GM21515 (cell line): ENCODE measurements around the gene GEMIN8.
A peak's percentile ranks its signal among the peaks of the same experiment; 100 is the strongest.

ENCODE experiments used
- ATAC-seq: cut with Tn5 transposase; IDR thresholded peaks from one replicate; pipeline ENCODE4 v1.9.1; 2021; ENCODE audit not compliant: unreplicated experiment

GEMIN8 gene

GRCh38 chrX:14029425-14030173 is at the start of gene GEMIN8:
GEMIN8 (minus strand) TSS chrX:14029892; CDS start chrX:14021478, 8,414 bp downstream.
- ATAC-seq, result peak; percentile 88

GRCh38 chrX:14076639-14077038 is 46.9 kb upstream of the GEMIN8 start:
- ATAC-seq, result no peak

GRCh38 chrX:14073556-14073955 is 43.9 kb upstream of the GEMIN8 start:
- ATAC-seq, result no peak

GRCh38 chrX:14073071-14073470 is 43.4 kb upstream of the GEMIN8 start:
- ATAC-seq, result no peak

- no peak for ATAC-seq
Measured at GRCh38 chrX:14065800-14066199, 36.1 kb upstream of the GEMIN8 start.

- no peak for ATAC-seq
Measured at GRCh38 chrX:14064626-14065432, 35.1 kb upstream of the GEMIN8 start.

GRCh38 chrX:14062524-14062923 is 32.8 kb upstream of the GEMIN8 start:
- ATAC-seq, result no peak

GRCh38 chrX:14056206-14056605 is 26.5 kb upstream of the GEMIN8 start:
- no peak for ATAC-seq

GRCh38 chrX:14051416-14051815 is 21.7 kb upstream of the GEMIN8 start:
- no peak for ATAC-seq

- no peak for ATAC-seq
Measured at GRCh38 chrX:14050709-14051108, 21.0 kb upstream of the GEMIN8 start.

GRCh38 chrX:14043209-14043608 is 13.5 kb upstream of the GEMIN8 start:
- no peak for ATAC-seq

GRCh38 chrX:14039344-14039743 is 9.7 kb upstream of the GEMIN8 start:
- ATAC-seq, result no peak

GRCh38 chrX:14038375-14039085 is 8.8 kb upstream of the GEMIN8 start:
- no peak for ATAC-seq

- no peak for ATAC-seq
Measured at GRCh38 chrX:14032406-14032805, 2.7 kb upstream of the GEMIN8 start.

GRCh38 chrX:14030174-14030530 is 460 bp upstream of the GEMIN8 start:
- peak; percentile 21 for ATAC-seq

- ATAC-seq, result peak; percentile 3
Measured at GRCh38 chrX:14029039-14029424, 660 bp downstream of the GEMIN8 start.

GRCh38 chrX:14028473-14028872 is 1.2 kb downstream of the GEMIN8 start:
- no peak for ATAC-seq

- ATAC-seq, result peak; percentile 35
Measured at GRCh38 chrX:14027511-14028019, 2.1 kb downstream of the GEMIN8 start.

- ATAC-seq, result no peak
Measured at GRCh38 chrX:14027036-14027435, 2.7 kb downstream of the GEMIN8 start.

- ATAC-seq, result no peak
Measured at GRCh38 chrX:14026121-14026520, 3.6 kb downstream of the GEMIN8 start.

- ATAC-seq, result no peak
Measured at GRCh38 chrX:14022019-14022418, 7.7 kb downstream of the GEMIN8 start.

- ATAC-seq, result no peak
Measured at GRCh38 chrX:14017399-14017798, 12.3 kb downstream of the GEMIN8 start.
